Uterus (tissue), 4 donors: ENCODE measurements around the gene ZMPSTE24. TPM values are rescaled to one million over a fixed set of nuclear protein-coding genes. Genes with fewer than 3 reads are reported as not detected.
"Not testable (repeated sequence)": the region's sequence is repeated elsewhere in the genome, so short reads cannot be mapped to it uniquely, and the experiment has no call there.

Experiments
- DNase-seq, 2 donors: peaks; one replicate each; pipeline ENCODE4 v3.0.0-alpha.2; 2019 to 2020
- H3K27ac ChIP-seq, 2 donors: fragments of 200-600 bp; sonication (generic); 1 replicate in 1 of 2; 2 replicates in 1 of 2; pipeline ENCODE4 v1.5.1; 2016 to 2018
- H3K27me3 ChIP-seq, 2 donors: fragments of 200-600 bp; sonication (generic); one replicate each; pipeline ENCODE4 v1.5.1; 2018 to 2019; ENCODE audit warnings: control low read depth in 1 of 2
- H3K36me3 ChIP-seq, 2 donors: fragments of 200-600 bp; sonication (generic); one replicate each; pipeline ENCODE4 v1.5.1; 2019; ENCODE audit warnings: control low read depth in 1 of 2
- H3K4me1 ChIP-seq, 2 donors: fragments of 200-600 bp; sonication (generic); one replicate each; pipeline ENCODE4 v1.5.1; 2018 to 2019; ENCODE audit warnings: control low read depth in 1 of 2
- H3K4me3 ChIP-seq, 2 donors: fragments of 200-600 bp; sonication (generic); 1 replicate in 1 of 2; 2 replicates in 1 of 2; pipeline ENCODE4 v1.5.1; 2018 to 2019; ENCODE audit warnings: mild to moderate bottlenecking in 1 of 2
- H3K9me3 ChIP-seq, 2 donors: fragments of 200-600 bp; sonication (generic); one replicate each; pipeline ENCODE4 v1.5.1; 2019; ENCODE audit warnings: control low read depth in 1 of 2
- POLR2A ChIP-seq, 2 donors: fragments of 450-650 bp; IDR thresholded peaks; one replicate each; pipeline ENCODE4 v1.6.1; 2016; ENCODE audit warnings: antibody characterized with exemption in 2 of 2, mild to moderate bottlenecking in 1 of 2, moderate library complexity in 1 of 2
- intact Hi-C: fragments of 100-400 bp; cut with DNase I; formaldehyde crosslinking; loops from one replicate; pipeline ENCODE4 v1.15.1; 2023; ENCODE audit warnings: low total_unique reads
- total RNA-seq, 4 donors: library from RNA; depleted of rRNA in 3 of 4; stranded (reverse); fragments of >200 nt in 3 of 4; gene quantifications; one replicate each; pipeline versions ENCODE4 v1.1.0 to v1.2.4, GENCODE V29; 2014 to 2023
- TF ChIP-seq, protein P1 (sequence below), 4 experiments: fragments of 200-600 bp in 2 of 4; fragments of 450-650 bp in 2 of 4; sonication (generic) in 2 of 4; IDR thresholded peaks; one replicate each; pipeline ENCODE4 v1.5.1; 2016 to 2019; ENCODE audit warnings: antibody characterized with exemption in 4 of 4, mild to moderate bottlenecking in 2 of 4, moderate library complexity in 1 of 4
- donor health status: DM: yes; HTN: yes; CAD: no.

The ZMPSTE24 gene
- 10 to 100 TPM; 17.9 to 79.1 (median 56.2) TPM for total RNA-seq

DNA sequence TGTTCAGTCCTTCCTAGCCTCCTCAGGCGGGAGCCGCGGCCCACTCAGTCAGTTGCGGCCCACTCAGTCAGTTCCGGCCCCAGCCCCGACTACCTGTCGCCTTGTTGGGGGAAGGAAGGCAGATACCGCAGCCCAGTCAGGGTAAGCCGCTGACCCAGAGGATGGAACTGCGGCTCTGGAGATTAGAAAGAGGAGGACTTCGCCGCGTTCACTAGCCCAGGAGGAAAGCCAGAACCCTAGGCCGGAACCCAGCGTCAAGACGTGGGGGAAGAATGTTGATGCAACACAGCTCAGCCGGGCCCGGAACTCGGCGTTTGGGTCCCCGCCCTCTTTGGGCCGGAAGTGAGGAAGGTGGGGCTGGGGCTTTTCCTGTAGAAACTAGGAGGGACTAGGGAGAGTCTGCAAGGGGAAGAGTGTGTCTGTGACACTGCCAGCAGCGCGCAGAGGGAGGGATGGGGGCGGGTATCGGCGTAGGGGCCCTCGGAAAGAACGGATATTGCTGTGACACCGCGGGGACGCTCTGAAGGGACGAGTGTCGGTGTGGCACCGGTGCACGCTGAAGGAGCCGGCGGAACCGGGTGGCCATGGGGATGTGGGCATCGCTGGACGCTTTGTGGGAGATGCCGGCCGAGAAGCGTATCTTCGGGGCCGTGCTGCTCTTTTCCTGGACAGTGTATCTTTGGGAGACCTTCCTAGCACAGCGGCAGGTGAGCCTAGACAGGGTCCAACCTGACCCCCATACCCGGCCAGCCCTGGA lies at the start of gene ZMPSTE24:
Gene ZMPSTE24, plus strand, starts transcription at position 549 of the 757 bp plus-strand sequence. Its CDS starts 36 bp downstream, at position 585.
- TF ChIP-seq, protein P1, sequence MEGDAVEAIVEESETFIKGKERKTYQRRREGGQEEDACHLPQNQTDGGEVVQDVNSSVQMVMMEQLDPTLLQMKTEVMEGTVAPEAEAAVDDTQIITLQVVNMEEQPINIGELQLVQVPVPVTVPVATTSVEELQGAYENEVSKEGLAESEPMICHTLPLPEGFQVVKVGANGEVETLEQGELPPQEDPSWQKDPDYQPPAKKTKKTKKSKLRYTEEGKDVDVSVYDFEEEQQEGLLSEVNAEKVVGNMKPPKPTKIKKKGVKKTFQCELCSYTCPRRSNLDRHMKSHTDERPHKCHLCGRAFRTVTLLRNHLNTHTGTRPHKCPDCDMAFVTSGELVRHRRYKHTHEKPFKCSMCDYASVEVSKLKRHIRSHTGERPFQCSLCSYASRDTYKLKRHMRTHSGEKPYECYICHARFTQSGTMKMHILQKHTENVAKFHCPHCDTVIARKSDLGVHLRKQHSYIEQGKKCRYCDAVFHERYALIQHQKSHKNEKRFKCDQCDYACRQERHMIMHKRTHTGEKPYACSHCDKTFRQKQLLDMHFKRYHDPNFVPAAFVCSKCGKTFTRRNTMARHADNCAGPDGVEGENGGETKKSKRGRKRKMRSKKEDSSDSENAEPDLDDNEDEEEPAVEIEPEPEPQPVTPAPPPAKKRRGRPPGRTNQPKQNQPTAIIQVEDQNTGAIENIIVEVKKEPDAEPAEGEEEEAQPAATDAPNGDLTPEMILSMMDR (IDR thresholded peaks at IDR 0.05) = peak in 2 of 4 experiments; percentile 9 to 15
- TF ChIP-seq POLR2A (IDR thresholded peaks at IDR 0.05) = peak; percentile 40 to 52
- Histone ChIP-seq H3K36me3 (no peaks in the 10 kb centered on the region), H3K27ac (peak within 1 kb of the TSS; percentile 95), H3K9me3 (no peaks in the 10 kb centered on the region), H3K27me3 (no peaks in the 10 kb centered on the region), H3K4me1 (peaks cover 0 to 5% of the 10 kb centered on the region in 2 donors), H3K4me3 (peak within 1 kb of the TSS; percentile 72 to 75)
- intact Hi-C loops = no loop called here
- DNase-seq = peak; percentile 93 to 94

DNA sequence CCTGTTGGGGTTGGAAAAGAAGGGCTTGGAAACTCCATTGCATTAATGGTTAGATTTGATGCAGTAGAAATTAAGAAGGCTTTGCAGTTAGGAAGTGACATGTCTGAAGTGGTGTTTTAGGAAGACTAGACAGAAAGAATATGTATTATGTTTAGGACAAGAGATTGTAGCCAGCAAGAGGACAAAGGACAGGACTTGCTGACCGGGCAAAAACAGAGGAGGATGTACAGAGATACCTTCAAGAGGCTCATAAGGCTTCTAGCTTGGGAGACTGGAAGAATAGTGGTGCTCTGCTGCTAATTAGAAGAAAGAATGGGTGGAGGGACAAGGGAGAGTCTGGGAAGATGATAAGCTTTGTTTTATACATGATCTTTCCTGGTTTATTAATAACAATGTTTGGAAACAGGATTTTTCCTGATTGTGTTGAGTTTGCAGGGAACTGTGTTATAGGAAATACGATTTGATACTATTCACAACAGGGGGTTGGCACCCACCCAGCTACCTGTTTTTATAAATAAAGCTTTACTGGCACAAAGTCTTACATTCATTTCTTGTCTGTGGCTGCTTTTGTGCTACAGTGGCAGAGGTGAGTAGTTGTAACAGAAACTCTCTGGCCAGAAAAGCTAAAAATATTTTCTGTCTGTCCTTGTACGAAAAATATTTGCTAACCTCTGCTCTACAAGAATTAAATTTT lies 47.4 kb upstream of the ZMPSTE24 start:
- intact Hi-C loops = no loop called here
- TF ChIP-seq, protein P1 (IDR thresholded peaks at IDR 0.05) = no peak
- TF ChIP-seq POLR2A (IDR thresholded peaks at IDR 0.05) = no peak
- no peak overlapping the region for H3K27ac ChIP-seq
- H3K36me3 ChIP-seq = no peaks in the 10 kb centered on the region
- no peaks in the 10 kb centered on the region for H3K27me3 ChIP-seq
- no peak for DNase-seq
- H3K4me1 ChIP-seq = no peaks in the 10 kb centered on the region
- H3K9me3 ChIP-seq = no peaks in the 10 kb centered on the region
- H3K4me3 ChIP-seq = no peak overlapping the region

DNA sequence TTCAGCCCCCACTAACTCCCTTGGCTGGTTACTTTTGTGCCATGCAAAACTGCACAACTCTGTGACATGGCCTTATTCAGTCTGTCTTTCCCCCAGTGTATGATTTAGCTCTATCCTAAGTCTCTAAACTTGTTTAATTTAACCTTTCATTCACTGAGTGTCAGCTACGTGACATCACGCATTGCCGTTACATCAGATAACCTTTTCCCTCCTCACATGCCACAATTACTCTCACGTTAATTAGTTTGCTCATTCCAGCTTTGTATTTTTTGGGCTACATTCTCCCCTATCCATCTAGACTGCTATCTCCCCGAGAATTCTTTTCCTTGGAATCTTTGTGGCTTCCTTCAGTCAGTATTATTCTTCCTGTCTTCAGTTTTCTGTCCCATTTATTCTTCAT lies 39.7 kb upstream of the ZMPSTE24 start:
- intact Hi-C loops = no loop called here
- Histone ChIP-seq H3K27me3 (no peaks in the 10 kb centered on the region), H3K4me3 (no peak overlapping the region), H3K4me1 (no peaks in the 10 kb centered on the region), H3K27ac (no peak overlapping the region), H3K36me3 (no peaks in the 10 kb centered on the region), H3K9me3 (no peaks in the 10 kb centered on the region)
- no peak for TF ChIP-seq POLR2A (IDR thresholded peaks at IDR 0.05)
- TF ChIP-seq, protein P1 (IDR thresholded peaks at IDR 0.05) = no peak
- DNase-seq = no peak

DNA sequence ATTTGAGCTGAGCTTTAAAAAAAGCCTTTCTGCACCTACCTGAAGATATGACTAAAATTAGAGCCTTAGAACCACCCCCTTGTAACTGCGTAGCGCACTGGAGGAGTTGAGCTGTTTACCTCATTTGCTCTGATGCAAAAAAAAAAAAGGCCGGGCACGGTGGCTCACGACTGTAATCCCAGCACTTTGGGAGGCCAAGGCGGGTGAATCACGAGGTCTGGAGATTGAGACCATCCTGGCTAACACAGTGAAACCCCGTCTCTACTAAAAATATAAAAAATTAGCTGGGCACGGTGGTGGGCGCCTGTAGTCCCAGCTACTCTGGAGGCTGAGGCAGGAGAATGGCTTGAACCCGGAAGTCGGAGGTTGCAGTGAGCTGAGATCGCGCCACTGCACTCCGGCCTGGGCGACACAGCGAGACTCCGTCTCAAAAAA lies 36.5 kb upstream of the ZMPSTE24 start:
- DNase-seq, H3K27me3 ChIP-seq, H3K4me3 ChIP-seq, H3K36me3 ChIP-seq, intact Hi-C loops, H3K9me3 ChIP-seq, H3K4me1 ChIP-seq, H3K27ac ChIP-seq: not testable (repeated sequence)

DNA sequence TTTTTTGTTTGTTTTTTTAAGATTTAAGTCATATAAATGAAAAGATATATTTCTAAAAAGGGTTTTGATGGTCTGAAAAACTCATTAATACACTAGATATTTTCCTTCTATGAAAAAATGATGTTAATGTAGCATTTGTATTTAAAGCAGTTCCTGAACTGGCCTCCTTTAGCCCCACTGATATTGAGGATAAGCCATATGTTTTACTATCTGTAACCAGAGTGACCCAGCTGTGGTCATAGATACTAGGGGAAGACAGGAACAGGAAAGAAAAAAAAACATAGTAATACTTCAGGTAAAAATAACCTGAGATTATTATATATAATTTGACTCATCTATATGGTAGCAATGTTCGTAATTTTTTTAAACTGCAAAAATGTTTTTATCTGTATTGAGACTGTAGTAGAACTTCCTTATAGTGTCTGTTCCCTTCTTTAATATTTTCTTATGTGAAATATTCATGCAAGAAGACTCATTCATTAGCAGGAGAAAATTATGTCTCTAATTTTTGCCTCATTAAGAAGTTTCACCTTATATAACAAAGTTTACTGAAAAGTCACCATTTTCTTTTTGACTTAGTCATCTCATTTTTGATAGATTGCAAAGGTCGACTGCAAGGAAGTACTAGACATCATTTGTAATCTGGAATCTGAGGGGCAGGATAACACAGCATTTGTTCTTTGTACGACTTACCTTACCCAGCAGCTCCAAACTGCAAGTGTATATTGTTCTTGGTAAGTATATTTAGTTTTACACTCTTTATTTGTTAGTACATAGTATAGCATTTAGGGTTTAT lies 35.9 kb upstream of the ZMPSTE24 start:
- no peak overlapping the region for H3K27ac ChIP-seq
- no peak for TF ChIP-seq POLR2A (IDR thresholded peaks at IDR 0.05)
- TF ChIP-seq, protein P1 (IDR thresholded peaks at IDR 0.05) = no peak
- no peak overlapping the region for H3K4me3 ChIP-seq
- no peaks in the 10 kb centered on the region for H3K27me3 ChIP-seq
- intact Hi-C loops = no loop called here
- no peaks in the 10 kb centered on the region for H3K9me3 ChIP-seq
- H3K4me1 ChIP-seq = no peaks in the 10 kb centered on the region
- no peaks in the 10 kb centered on the region for H3K36me3 ChIP-seq
- no peak for DNase-seq
